GM12865 (cell line): Measurements from ENCODE around the gene MCM7.

Experiments used
- DNase-seq: peaks from one replicate; pipeline ENCODE4 v3.0.0; 2010; ENCODE audit warnings: low read depth
- H3K4me3 ChIP-seq: 2 replicates; pipeline ENCODE4 v1.5.1; 2011; ENCODE audit warnings: mild to moderate bottlenecking, low read depth, low read length, control low read depth
- CTCF ChIP-seq: IDR thresholded peaks from 2 replicates; pipeline ENCODE4 v1.5.1; 2011; ENCODE audit warnings: low read length, control low read depth, low read depth, inconsistent platforms; ENCODE audit not compliant: insufficient read depth; ENCODE audit errors: missing control alignments

Gene MCM7

GRCh38 chr7:100088621-100089457 lies 12.4 kb downstream of the MCM7 start, which contains the start of gene COPS6:
COPS6 (plus strand) TSS chr7:100088969; CDS start chr7:100088991, 22 bp downstream.
- TF ChIP-seq CTCF, result no peak
- peak; percentile 90 for DNase-seq
- H3K4me3 ChIP-seq, result peak within 1 kb of the TSS; percentile 88

GRCh38 chr7:100088095-100088620 lies 13.0 kb downstream of the MCM7 start:
- no peak for TF ChIP-seq CTCF
- DNase-seq, result no peak
- peak overlapping the region; percentile 88 for H3K4me3 ChIP-seq

GRCh38 chr7:100087055-100087750 lies 14.0 kb downstream of the MCM7 start:
- TF ChIP-seq CTCF, result no peak
- H3K4me3 ChIP-seq, result no peak overlapping the region

GRCh38 chr7:100085515-100085914 lies 15.7 kb downstream of the MCM7 start:
- no peak for DNase-seq
- no peak overlapping the region for H3K4me3 ChIP-seq
- no peak for TF ChIP-seq CTCF

More at GRCh38 chr7:100087055-100087750, 14.0 kb downstream of the MCM7 start:
- DNase-seq, result no peak

- no peak for TF ChIP-seq CTCF
- no peak overlapping the region for H3K4me3 ChIP-seq
- no peak for DNase-seq
Measured at GRCh38 chr7:100082978-100083377, 18.2 kb downstream of the MCM7 start.

GRCh38 chr7:100081535-100082102 lies 19.6 kb downstream of the MCM7 start, which contains the start of gene ZNF3:
ZNF3 (minus strand) TSS chr7:100081723; CDS start chr7:100077357, 4,366 bp downstream.
- peak; percentile 88 for TF ChIP-seq CTCF
- DNase-seq, result peak; percentile 100
- H3K4me3 ChIP-seq, result peak within 1 kb of the TSS; percentile 78
